Measurements from ENCODE around the gene B3GNT4. TPM values are rescaled to one million over a fixed set of nuclear protein-coding genes. Genes with fewer than 3 reads are reported as not detected.

B3GNT4 gene
- total RNA-seq, 2 experiments from 2014 or later: not detected

DNA sequence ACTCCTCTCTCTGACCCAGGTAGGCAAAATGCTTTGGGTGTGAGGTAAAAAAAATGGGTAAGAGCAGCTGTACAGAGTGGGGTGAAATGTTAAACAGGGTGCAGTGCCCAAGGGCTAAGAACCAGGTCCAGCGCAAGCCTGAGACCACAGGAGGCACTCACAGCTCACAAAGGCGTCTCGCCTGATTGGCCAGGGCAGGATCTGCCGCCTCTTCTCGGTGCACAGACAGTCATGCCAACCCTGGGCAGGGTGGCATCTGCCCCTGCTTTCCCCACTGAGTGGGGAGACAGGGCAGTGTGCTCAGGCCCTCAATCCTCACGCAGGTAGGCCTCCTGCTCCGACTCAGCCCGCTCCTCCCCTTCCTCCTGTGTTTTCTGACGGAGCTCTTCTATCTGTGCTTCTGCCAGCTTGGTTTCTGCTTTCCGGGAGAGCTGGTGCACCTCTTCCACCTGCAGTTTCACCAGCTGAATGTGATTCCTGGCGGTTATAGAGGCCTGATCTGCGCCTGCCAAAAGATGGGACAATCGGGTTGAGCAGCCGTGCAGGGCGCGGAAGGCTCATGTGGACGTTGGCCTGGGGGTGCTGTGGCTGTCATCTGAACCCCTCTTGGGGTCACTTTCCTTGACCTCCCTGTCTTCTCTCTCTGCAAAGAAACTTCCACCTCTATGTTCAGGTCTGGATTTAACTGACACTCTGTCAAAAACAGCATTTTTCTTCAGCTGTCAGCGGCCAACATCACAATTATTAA lies 4.7 kb downstream of the B3GNT4 start:
- ChIA-PET POLR2A (interaction anchor here (0.6 kb wide), 2 partner anchors 141 to 517 kb away, joined by 3 to 5 read pairs; no protein-coding TSS in a partner anchor), CTCF (ENCODE audit: unreplicated experiment) (no interaction called here)
- peaks cover 68% of the 10 kb centered on the region for H3K36me3 ChIP-seq (ENCODE audit: insufficient read depth, low read length)
- no peak for DNase-seq (ENCODE audit: low spot score)
- intact Hi-C loops (cut with micrococcal nuclease; ENCODE audit: unreplicated experiment): no loop called here
- H3K9me3 ChIP-seq (ENCODE audit: low read length): no peaks in the 10 kb centered on the region
- no peak for TF ChIP-seq EZH2phosphoT487 (IDR thresholded peaks at IDR 0.05; ENCODE audit: borderline replicate concordance, low read depth, low read length)
- TF ChIP-seq, protein P1, sequence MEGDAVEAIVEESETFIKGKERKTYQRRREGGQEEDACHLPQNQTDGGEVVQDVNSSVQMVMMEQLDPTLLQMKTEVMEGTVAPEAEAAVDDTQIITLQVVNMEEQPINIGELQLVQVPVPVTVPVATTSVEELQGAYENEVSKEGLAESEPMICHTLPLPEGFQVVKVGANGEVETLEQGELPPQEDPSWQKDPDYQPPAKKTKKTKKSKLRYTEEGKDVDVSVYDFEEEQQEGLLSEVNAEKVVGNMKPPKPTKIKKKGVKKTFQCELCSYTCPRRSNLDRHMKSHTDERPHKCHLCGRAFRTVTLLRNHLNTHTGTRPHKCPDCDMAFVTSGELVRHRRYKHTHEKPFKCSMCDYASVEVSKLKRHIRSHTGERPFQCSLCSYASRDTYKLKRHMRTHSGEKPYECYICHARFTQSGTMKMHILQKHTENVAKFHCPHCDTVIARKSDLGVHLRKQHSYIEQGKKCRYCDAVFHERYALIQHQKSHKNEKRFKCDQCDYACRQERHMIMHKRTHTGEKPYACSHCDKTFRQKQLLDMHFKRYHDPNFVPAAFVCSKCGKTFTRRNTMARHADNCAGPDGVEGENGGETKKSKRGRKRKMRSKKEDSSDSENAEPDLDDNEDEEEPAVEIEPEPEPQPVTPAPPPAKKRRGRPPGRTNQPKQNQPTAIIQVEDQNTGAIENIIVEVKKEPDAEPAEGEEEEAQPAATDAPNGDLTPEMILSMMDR (conservative IDR thresholded peaks at IDR 0.05; ENCODE audit: low read length): no peak
- H3K4me3 ChIP-seq (ENCODE audit: low read depth, low read length, poor library complexity, severe bottlenecking): no peak overlapping the region
- H3K27ac ChIP-seq (ENCODE audit: low read depth, low read length, poor library complexity, severe bottlenecking): no peak overlapping the region
- H3K79me2 ChIP-seq (ENCODE audit: insufficient read depth, low read depth, low read length): no peaks in the 10 kb centered on the region
- H4K20me1 ChIP-seq (ENCODE audit: insufficient read depth, low read length): no peaks in the 10 kb centered on the region; the same call in 1 of the 2 replicates
- no peak overlapping the region for H3K4me2 ChIP-seq (ENCODE audit: low read length)
- no peaks in the 10 kb centered on the region for H3K9me2 ChIP-seq (ENCODE audit: insufficient read depth, low read length)
- H2AFZ ChIP-seq (ENCODE audit: low read length): no peak overlapping the region
- no peaks in the 10 kb centered on the region for H3K4me1 ChIP-seq (ENCODE audit: insufficient read depth, low read length, poor library complexity, severe bottlenecking)
- TSS peak; percentile 63 for BruUV-seq (replicated peaks)

DNA sequence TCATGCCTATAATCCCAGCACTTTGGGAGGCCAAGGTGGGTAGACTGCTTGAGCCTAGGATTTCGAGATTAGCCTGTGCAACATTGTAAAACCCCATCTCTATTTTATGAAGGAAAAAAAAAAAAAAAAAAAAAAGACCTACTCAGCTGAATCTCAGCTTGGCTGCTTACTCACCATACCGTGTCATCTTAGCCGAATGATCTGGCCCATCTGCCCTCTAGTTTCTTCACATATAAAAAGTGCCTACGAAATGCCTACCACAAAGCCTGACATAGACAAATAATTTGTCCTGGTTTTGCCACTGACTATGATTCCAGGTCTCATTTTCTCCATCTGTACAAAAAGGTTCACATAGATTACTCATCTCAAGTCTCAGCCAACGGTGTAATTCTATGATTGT lies 12.3 kb downstream of the B3GNT4 start:
- H3K36me3 ChIP-seq (ENCODE audit: insufficient read depth, low read length): peaks cover 94% of the 10 kb centered on the region

More for the DNA sequence above, 12.3 kb downstream of the B3GNT4 start:
- Histone ChIP-seq H3K9me2 (ENCODE audit: insufficient read depth, low read length) (no peaks in the 10 kb centered on the region), H3K4me2 (ENCODE audit: low read length) (no peak overlapping the region), H3K79me2 (ENCODE audit: insufficient read depth, low read depth, low read length) (peaks cover 5% of the 10 kb centered on the region; the same call in 1 of the 2 replicates), H2AFZ (ENCODE audit: low read length) (no peak overlapping the region), H3K4me1 (ENCODE audit: insufficient read depth, low read length, poor library complexity, severe bottlenecking) (no peaks in the 10 kb centered on the region), H4K20me1 (ENCODE audit: insufficient read depth, low read length) (no peaks in the 10 kb centered on the region), H3K9me3 (ENCODE audit: low read length) (no peaks in the 10 kb centered on the region), H3K27ac (ENCODE audit: low read depth, low read length, poor library complexity, severe bottlenecking) (no peak overlapping the region), H3K4me3 (ENCODE audit: low read depth, low read length, poor library complexity, severe bottlenecking) (no peak overlapping the region)
- intact Hi-C loops (cut with micrococcal nuclease; ENCODE audit: unreplicated experiment): no loop called here
- no TSS peak for BruUV-seq (replicated peaks)
- ChIA-PET POLR2A (interaction anchor here (0.6 kb wide), 1 partner anchor 47 kb away, joined by 4 read pairs; no protein-coding TSS in a partner anchor), CTCF (ENCODE audit: unreplicated experiment) (no interaction called here)
- TF ChIP-seq EZH2phosphoT487 (IDR thresholded peaks at IDR 0.05; ENCODE audit: borderline replicate concordance, low read depth, low read length): no peak
- TF ChIP-seq, protein P1 (conservative IDR thresholded peaks at IDR 0.05; ENCODE audit: low read length): no peak
- no peak for DNase-seq (ENCODE audit: low spot score)

Measured in OCI-LY7 (cell line).